Head of caudate nucleus (tissue), 42 donors: ENCODE data around the gene GRID2.

Experiments used
- DNase-seq, 42 donors: peaks; one replicate each; pipeline versions ENCODE4 v3.0.0 to v3.0.0-alpha.2; 2020 to 2021; ENCODE audit warnings: mixed read lengths in 7 of 42
- intact Hi-C: fragments of 100-400 bp; cut with DNase I; formaldehyde crosslinking; loops from one replicate; pipeline ENCODE4 v1.15.0; 2022

The GRID2 gene

DNA sequence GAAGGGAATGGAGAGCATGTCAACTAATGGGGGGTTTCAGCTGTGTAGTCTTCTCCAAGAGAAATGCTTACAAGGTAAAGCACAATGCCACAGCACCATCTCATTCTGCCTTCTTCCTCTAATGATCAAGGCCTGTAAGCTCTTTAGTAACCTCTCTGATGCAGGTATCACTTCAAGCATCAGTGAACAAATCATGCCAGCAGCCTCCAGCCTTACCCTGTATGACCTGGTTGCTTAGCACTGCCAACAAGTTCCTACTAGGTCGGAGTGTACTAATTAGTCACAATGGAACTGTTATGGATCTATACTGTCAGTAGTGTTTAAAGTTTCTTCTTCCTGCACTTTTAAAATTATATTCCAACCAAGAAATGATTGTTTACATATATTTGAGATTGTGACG is 197.7 kb downstream of the GRID2 start:
- intact Hi-C loops: no loop called here
- DNase-seq: peak in 21 of 42 donors; percentile 7 to 56 (median 27)

DNA sequence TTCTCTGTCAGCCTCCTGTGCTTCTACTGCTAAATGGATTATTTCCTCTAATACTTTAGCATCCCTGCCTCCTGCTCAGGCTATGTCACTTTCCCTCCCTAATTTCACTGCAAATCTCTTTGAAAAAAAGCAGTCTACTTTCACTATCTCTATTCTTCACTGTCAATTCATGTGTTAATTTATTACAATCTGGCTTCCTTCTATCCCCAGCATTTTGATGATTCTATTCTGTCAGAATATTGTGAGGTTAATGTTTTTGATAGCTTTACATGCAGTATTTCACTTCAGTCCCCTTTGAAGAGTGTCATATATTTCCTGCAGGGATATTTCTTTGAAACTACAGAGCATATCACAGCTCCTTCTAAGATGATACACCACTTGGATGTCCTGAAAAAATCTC is 203.2 kb downstream of the GRID2 start:
- intact Hi-C loops: no loop called here
- no peak for DNase-seq

DNA sequence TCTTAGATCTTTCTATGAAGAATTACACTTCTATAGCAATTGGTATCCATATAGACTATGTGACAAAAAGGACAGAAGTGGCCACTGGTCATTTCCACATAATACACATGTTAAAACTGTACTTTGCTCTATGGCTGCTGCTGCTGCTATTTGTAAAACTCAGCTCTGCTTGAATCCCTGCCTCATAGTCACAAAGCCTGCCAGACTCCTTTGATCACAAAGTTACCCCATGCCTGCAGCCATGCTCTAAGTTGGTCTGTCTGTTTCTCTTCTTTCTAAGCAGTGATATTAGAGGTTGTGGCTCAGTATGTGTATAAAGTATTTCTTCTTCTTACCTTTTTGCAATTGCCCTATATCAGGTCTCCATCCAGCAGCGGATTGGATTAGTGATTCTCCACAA is 210.9 kb downstream of the GRID2 start:
- peak in 1 of 42 donors; percentile 39 for DNase-seq
- intact Hi-C loops: no loop called here

DNA sequence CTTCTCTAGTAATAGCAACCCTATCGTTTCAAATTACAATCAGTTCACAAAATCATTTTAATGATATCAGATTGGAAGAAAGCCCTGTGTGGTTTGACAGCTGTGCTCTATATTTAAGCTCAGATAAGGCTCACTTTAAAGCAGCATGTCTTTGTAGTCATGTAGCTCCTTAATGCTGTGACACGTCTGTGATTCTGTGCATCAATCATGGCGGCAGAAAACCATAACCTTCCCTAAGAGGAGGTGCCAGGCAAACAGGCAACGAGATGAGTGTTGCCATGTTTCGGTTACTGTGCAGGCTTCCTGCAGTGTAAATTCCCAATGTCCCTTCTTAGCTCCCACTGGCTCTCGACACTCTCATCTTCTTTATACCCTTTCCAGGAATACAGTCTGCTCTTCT is 212.7 kb downstream of the GRID2 start:
- DNase-seq: no peak
- intact Hi-C loops: no loop called here

DNA sequence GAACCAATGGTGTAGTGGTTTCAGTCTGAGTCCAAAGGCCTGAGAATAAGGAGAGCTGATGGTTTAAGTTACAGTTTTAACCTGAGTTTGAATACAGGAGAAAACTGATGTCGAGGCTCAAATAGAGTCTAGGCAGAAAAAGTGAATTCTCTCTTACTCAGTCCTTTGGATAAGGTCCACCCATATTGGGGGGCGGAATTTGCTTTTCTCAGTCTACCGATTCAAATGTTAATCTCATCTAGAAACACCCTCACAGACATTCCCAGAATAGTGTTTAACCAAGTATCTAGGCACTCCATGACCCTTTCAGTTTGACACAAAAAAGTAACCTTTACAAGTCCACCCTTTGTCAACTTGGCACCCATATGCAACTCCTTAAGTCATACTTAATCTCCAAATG is 216.0 kb downstream of the GRID2 start:
- intact Hi-C loops: no loop called here
- no peak for DNase-seq

DNA sequence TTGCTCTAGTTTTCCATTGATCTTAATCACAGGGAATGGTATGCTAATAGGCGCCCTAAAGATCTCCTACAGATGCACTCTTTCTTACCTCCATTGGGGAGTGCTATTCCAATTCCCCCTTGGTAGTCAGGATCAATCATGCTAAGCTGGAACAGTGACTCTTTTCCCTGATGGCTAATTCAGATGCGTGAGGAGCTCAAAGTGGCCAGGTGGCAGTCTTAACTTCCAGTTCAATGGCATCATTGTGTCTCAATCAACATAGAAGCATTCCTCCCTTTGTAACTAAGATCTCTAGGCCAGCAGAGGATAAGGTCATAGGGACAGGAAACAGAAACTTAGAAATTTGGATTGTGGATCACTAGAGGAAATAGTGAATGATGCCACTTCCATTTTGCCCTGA is 216.8 kb downstream of the GRID2 start:
- no peak for DNase-seq
- intact Hi-C loops: no loop called here

DNA sequence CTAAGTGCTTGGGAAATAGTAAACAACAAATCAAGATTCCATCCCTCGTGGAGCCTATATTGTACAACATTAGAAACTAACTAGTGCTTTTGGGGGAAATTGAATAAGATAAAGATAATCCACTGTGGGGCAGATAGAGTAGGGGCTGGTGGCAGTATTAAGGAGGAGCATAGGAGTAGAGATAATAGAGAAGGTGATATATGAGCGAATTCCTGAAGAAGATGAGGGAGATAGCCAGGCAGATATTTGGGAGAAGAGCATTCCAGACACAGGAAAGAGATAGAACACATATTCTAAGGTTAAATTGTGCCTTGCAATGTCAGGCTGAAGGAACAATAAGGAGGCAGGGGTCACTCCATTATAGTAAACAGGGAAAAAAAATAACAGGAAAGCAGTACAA is 218.2 kb downstream of the GRID2 start:
- DNase-seq: no peak
- intact Hi-C loops: no loop called here

DNA sequence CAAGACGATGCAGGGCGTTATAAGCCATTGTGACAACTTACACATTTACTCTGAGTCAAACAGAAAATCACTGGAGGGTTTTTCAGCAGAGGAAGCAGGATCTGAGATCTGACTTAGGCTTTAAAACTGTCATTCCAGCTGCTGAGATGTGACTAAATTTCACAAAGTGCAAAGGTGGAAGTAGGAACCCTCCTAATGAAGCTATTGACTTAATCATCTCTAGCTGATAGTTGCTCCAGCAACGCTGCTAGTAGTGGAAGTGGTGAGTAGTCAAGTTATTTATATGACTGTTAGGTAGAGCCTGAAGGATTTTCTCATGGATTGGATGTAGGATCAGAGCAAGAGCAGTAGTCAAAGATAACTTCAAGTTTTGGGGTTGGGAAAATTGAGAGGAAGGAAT is 218.6 kb downstream of the GRID2 start:
- intact Hi-C loops: no loop called here
- DNase-seq: no peak

DNA sequence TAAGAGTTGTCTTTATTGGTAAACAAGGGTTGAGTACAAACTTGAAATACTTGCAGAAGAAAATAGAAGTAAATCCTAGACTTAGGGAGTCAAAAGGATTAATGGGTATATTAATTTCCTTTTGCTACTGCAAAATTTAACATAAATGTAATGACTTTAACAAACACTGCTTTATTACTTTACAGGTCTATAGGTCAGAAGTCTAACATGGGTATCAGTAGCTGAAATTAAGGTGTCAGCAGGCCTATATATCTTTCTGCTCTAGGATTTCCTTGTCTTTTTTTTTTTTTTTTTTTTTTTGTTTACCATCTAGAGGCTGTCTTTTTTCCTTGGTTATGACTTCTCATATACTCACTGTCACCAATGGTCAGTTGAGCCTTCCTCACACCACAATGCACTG is 220.4 kb downstream of the GRID2 start:
- intact Hi-C loops: no loop called here
- DNase-seq: no peak

DNA sequence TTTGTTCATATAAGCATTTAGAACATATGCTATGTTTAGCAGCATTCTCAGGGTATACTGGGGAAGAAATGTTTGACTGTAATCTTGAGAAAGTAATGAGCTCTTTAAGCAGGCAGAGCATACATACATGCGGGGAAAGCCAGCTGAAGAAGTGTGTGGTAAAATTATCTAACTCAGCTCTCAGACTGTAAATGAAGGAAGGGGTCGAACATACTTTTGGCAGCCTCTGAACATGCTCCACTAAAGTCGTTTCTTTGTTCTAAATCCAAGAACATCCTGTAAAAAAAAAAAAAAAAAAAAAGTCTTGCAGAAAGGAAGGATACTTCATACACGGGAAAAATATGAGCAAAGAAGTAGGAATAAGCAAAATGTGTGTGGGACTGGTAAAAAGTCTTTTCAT is 224.8 kb downstream of the GRID2 start:
- intact Hi-C loops: no loop called here
- no peak for DNase-seq

DNA sequence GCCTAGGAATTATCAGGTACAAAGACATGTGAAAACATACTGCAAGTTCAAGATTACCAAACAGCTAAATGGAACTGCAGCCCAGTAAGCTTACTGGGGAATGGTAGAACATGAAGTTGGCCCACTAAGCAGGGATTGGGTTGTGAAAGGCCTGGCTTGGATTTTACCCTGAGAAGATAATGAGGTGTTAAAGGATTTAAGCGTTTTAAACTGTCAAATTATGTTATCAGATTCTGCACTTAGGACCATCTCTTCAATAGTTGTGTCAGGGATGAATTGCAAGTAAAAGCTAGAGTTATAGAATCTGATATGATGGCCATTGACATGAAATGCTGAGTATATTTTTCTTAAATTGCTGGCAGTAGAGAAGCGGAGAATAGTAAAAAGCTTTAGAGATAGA is 225.7 kb downstream of the GRID2 start:
- intact Hi-C loops: no loop called here
- DNase-seq: no peak

DNA sequence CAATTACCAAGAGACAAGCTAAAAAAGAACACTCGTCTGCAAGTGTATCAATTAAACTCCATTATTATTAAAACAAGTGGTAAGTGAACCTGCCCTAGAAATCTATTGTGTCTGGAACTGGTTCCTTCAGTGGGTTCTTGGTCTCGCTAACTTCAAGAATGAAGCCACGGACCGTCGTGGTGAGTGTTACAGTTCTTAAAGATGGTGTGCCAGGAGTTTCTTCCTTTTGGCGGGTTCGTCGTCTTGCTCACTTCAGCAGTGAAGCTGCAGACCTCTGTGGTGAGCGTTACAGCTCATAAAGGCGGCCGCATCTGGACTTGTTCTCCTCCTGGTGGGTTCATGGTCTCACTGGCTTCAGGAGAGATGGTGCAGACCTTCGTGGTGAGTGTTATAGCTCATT is 231.8 kb downstream of the GRID2 start:
- no peak for DNase-seq
- intact Hi-C loops: no loop called here

DNA sequence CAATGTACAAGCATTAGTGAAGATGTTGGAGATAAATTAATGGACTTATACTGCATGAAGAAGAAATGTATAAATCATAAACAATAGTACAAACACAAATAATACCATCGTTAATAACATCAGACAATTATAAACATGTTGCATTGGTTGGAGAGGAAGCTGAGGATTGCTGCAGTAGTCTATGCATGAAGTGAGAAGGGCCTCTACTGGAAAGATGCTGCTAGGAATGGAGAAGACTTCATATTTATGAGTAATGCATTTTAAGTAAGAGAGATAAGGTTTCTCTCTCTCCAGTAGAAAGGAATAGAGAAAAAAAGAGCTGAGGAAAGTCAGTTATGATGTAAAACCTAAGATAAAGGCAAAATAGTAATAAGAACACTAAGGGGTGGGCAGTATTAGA is 247.8 kb downstream of the GRID2 start:
- DNase-seq: peak in 1 of 42 donors; percentile 53
- intact Hi-C loops: no loop called here

DNA sequence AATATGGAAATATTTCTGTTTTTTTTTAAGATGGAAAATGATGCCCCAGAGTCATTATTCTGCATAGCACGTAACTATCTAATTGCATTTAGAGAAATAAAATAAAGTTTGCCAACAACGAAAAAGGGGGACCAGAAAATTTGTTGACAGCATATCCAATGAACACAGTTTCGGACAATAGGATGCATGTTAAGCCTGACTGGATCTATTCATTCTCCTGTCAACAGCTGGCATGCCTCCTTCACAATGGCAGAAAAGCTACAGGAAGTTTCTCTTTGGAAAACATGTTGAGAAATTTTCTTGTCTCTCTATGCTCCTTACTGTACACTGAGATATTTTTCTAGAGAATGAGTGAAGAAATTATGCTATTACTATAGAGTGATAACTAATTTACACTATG is 262.5 kb downstream of the GRID2 start:
- peak in 7 of 42 donors; percentile 7 to 64 (median 24) for DNase-seq

DNA sequence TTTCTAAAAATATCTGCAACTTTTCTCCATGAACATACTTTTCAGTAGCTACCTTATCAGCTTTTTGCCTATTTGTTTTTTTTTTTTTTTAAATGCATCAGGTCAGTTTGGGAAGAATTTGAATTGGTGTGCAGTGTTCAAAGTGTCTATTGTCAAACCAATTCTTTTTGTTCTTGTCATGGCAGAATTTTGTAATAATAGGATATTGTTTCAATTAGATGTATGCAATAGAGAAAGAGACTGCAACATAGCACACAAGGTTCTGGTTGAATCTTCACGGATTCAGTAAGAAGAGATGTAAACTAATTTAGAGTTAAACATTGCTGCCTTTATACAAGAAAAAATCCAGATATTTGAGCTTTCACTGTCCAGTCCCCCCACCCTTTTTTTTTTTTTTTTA is 277.1 kb downstream of the GRID2 start:
- intact Hi-C loops: no loop called here
- no peak for DNase-seq

More for the DNA sequence above, 262.5 kb downstream of the GRID2 start:
- intact Hi-C loops: no loop called here

DNA sequence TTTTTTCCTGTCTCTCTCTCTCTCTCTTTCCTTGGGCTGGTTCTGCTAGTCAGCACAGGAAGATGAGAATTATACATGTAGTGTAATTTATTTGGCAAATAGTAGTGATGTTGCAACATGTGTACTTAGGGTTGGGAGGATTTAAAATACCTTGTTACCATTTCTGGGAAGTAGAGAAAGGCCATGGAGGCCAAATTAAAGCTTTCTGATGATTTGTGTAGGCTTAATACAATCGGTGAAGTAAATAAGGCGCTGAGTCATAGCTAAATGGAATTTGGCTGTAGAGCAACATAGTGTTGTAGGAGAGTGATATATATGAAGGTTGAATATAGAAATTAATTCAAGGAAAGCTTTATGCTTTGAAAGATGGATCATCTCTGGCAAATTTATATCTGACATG is 295.3 kb downstream of the GRID2 start:
- intact Hi-C loops: no loop called here
- no peak for DNase-seq

DNA sequence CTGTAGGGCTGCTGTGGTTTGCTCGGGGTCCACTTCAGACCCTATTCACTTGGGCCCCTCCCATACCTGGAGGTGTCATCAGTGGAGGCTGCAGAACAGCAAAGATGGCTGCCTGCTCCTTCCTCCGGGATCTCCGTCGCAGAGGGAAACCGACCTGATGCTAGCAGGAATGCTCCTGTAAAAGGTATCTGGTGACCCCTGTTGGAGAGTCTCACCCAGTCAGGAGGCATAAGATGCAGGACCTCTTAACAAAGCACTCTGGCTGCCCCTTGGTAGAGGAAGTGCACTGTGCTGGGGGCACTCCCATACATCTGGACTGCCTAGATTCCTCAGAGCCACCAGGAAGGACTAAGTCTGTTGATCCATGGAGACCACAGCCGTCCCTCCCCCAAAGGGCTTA is 296.9 kb downstream of the GRID2 start:
- intact Hi-C loops: no loop called here
- no peak for DNase-seq

DNA sequence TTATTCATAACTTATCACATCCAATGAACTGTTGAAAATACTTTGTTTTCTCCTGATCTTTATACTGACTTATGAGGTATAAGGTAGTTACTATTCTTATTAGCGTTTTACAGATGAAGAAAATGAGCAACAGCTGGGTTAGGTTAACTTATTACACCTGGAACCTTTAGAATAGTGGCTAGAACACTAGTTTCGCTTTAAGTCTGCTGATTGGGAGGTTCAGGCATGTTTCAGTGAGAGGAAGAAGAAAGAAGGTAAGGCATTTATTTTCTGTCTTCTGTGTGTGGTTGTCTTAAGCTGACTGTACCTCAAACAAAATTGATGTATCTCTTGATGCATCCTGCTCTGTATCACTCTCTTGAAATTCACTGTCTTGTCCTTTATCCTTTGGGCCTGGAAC is 302.5 kb downstream of the GRID2 start:
- intact Hi-C loops: no loop called here
- no peak for DNase-seq

DNA sequence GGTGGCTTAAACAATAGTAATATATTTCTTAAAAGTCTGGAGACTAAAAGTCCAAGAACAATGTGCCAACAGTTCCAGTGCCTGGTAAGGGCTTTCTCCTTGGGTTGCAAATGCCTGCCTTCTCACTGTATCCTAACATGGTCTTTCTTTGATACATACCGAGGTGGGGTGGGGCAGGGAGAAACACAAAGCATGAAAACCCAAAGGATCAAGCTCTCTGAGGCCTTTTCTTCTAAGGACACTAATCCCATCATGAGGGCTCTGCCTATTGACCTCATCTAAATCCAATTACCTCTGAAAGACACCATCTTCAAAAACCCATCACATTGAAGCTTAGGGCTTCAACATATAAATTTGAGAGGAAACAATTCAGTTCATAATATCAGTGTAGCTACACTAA is 311.3 kb downstream of the GRID2 start:
- intact Hi-C loops: no loop called here
- DNase-seq: no peak

DNA sequence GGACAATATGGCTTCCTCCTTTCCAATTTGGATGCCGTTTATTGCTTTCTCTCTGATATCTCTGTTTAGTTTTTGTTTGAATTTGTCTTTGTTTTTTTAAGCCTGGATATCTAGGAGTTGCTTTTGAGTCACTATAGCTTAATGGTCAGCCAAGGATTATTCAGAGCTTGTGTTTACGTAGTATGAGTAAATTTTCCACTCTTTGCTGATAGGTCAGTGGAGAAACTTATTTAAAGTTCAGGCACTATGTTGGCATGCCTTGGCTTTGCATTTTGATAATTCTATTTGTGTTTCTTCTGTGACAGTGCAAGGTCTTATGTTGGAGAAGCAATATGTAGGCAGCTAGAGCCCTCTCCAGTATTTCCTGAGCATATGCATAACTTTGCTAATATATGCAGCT is 315.2 kb downstream of the GRID2 start:
- peak in 1 of 42 donors; percentile 25 for DNase-seq
- intact Hi-C loops: no loop called here

DNA sequence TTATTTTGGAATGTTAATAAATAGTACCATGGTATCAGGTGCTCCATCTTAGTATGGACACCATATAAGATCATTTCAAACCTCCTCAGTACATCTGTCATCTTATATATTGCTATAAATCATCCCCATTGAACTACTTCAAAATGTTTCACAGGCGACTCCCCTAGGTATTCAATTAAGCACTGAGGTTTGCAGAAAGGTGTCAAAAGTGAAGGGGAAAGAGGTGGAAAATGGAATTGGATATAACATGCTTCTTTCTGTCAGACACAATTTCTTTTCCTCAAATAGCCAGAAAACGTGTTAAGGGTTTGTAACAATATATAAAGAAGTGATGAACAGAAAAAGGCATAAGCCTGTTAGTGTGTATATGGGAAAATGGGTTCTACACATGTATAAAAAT is 325.5 kb downstream of the GRID2 start:
- DNase-seq: no peak
- intact Hi-C loops: no loop called here

DNA sequence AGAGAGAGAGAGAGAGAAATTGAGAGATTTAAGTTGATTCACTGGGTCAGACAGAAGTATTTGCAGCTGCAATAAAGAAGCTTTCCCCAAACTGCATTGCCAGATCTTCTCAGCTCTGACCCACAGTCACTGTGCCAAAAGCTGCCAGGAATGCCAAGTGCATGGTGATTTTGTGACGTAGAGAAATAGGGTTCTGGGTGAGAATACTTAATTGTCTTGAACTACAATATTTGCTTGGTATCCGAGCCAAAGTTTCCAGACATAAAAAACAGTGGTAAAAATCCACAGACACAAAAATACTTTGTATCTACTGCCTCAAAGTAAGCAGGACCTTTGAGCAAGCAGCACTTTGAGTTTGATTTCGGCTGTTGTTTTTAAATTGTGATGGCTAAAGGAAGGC is 331.1 kb downstream of the GRID2 start:
- peak in 30 of 42 donors; percentile 3 to 72 (median 28) for DNase-seq
- intact Hi-C loops: no loop called here
